WI38 (cell line): Measurements from ENCODE around the gene CBX2.

ENCODE experiments used
- H3K4me3 ChIP-seq: 2 replicates; pipeline ENCODE4 v1.5.1; 2011; ENCODE audit warnings: low read depth, mild to moderate bottlenecking, control low read depth, low read length
- TF ChIP-seq, protein P1 (sequence below): IDR thresholded peaks from 2 replicates; pipeline ENCODE4 v1.5.1; 2012; ENCODE audit warnings: low read depth, mild to moderate bottlenecking, control low read depth, low read length

The CBX2 gene

DNA sequence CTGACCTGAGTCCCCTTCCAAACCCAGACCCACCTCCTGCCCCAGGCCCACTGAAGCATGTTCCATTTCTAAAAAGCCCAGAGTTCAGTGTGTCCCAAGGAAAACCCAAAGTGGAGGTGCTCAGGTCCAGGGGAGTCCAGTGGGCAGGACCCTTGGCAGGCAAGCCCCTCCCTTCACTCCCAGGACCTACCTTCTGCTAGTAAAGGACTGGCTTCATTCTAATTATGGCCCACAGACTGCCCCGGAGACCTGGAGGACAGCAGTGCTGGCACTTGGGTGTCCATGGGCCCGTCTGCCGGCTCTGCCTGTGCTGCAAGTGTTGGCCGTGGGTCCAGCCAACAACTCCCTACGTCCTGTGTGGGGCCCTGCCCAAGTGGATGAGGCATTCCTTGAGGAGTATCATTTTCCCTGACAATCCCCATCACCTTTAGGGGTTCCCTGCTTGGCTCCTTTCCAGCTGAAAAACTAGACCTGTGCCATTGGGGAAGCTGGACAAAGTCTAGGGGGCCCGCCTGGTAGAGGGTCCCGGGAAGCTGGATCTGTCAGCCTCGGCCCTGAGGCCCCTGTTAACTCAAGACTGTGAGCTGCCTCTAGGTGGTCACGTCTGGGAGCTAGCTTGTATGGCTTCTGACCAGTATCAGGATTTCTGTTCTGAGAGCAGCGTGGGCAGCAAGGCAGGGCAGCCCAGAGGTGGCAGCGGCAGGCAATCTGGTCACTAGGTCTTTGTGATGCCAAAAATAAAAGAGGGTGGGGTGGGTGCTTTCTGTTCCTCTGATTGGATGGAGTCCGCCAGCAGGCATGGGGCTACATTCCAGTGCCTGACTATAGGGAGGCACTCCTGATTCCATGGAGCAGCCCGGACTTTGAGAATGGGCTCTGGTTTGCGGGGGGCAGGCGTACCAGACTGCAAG, 8.2 kb downstream of the CBX2 start:
- no peak overlapping the region for H3K4me3 ChIP-seq
- TF ChIP-seq, protein P1, sequence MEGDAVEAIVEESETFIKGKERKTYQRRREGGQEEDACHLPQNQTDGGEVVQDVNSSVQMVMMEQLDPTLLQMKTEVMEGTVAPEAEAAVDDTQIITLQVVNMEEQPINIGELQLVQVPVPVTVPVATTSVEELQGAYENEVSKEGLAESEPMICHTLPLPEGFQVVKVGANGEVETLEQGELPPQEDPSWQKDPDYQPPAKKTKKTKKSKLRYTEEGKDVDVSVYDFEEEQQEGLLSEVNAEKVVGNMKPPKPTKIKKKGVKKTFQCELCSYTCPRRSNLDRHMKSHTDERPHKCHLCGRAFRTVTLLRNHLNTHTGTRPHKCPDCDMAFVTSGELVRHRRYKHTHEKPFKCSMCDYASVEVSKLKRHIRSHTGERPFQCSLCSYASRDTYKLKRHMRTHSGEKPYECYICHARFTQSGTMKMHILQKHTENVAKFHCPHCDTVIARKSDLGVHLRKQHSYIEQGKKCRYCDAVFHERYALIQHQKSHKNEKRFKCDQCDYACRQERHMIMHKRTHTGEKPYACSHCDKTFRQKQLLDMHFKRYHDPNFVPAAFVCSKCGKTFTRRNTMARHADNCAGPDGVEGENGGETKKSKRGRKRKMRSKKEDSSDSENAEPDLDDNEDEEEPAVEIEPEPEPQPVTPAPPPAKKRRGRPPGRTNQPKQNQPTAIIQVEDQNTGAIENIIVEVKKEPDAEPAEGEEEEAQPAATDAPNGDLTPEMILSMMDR, result no peak

DNA sequence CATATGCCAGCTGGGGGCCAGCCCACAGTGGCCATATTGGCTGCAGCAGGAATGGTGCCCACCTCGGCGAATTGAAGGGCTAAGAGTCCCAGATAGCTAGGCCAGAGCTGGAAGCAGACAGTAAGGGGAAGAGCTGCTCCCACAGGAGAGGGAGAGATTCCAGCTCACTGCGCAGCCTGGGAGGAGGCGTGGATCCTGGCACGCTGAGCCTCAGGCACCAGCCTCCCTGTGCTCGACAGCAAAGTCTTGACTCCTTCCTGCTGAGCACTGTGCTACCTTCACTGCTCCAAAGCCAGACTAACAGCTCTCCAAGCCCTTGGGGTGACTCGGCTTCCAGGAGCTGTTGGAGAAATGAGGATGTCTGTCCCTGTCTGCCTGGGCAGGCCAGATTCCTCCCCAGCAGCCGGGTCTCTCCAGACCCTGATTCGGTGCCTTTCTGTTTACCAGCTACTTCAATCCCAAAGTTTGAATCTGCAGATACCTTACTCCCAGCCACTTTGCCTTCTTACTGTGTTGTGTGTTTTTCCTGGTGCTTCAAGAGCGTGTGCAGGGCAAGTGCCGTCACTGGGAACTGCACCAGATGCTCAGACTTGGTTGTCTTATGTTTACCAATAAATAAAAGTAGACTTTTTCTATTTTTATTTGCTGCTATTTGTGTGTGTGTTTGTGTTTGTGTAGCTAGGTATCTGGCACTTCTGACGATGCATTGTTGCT, 9.1 kb downstream of the CBX2 start:
- no peak overlapping the region for H3K4me3 ChIP-seq
- TF ChIP-seq, protein P1, result no peak

DNA sequence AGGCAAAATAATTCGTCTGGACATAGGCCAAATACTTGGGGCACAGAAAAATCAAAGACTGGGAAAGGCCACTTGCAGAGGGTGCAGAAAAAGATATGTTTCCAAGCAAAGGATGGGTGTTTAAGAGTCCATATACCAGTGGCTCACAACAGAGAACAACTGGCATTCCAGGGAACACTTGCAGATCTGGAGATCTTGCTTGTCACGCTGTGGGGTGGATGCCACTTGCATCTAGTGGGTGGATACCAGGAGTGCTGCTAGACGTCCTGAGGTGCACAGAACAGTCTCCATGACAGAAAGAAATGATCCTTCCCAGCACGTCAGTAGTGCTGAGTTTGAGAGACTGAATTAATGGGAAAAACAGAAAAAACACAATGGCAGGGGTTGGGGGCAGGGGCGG, 10.5 kb downstream of the CBX2 start:
- TF ChIP-seq, protein P1, result no peak
- no peak overlapping the region for H3K4me3 ChIP-seq

DNA sequence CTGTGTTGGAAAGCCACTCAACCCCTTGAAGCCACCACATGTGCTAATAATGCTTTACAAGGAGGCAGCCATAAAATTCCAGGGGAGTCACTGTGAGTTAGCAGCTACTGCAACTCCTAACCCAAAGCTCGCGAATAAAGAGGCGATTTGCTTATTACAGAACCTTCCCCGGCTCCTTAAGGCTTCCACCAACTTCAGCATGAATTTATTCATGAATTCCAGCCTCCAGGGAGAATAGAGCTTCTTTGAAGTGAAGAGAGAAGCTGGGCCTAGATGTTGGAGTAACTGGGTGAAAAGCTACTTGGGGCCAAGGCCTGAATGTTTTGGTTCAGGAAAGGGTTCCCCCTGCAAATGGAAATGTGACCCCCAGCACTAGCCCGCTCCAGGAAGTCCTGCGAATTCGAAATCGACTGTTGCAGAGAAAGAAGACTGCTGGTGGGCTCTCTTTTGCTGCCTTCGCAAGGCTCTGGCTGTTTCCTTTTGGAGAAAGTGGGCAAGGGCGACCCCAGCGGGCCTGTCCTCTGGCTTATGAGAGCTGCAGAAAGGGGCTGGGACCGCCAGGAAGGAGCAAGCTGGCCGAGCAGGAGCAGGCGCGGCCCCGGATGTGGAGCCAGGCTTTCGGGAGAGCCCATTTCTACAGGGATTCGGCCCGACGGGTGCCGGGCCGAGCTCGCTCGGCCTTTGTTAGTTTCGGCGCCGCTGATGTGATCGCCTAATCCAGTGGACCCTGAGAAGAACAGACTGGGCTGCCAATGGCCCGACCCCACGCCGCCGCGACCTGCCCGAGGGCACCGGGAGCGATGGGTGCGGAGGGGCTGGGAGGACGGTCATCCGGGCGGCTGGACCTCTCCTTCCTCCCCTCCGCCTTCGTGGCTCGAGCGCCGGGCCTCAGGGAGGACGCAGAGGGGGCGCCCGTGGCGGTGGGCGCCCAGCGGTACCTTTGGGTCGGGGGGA, 11.3 kb downstream of the CBX2 start:
- H3K4me3 ChIP-seq, result no peak overlapping the region
- TF ChIP-seq, protein P1, result no peak

DNA sequence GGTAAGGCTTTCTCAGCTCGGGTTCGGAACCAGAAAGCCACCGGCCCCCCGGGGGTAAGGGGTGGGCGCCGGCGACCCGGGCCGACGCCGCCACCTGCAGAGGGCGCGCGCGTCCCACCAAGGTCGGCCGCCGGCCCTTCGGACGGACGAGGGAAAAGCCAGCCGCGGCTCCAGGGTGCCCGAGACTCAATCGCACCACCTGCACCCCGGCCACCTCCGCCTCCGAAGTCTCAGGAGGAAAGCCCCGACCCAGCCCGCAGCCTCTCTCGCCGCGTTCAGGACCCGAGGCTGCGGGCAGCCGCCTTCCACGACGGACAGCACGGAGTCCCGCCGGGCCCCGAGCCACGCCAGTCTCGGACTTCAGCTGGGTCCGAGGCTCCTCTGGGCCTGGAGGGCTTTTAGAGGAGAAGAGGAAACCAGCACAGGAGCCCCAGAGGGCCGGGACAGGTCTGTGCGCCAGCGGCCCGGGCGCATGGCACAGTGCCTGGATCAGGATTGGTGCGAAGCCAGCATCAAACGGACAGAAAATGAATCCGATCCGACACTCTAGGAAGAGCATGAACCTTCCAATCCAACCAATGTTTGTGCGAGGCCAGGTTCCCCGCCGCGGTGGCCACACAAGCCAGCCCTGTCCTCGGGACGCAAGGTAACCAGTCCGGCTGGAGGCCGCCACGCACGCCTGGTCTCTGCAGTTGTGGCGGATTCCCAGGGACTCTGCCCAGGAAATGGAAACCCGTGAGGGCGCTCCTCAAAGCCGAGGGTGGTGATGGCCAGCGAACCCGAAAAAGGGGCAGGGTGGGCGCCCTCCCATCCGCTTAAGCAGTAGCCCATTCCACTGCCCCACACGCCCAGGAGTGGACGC, 12.2 kb downstream of the CBX2 start:
- TF ChIP-seq, protein P1, result peak; percentile 78
- H3K4me3 ChIP-seq, result 0 out of 2 replicates have a peak overlapping the region, but pooled peaks have one; percentile 10
